Middle frontal gyrus (tissue), 1 donor: Measurements from ENCODE around the gene SUPT4H1.
"Not testable (repeated sequence)": the region's sequence is repeated elsewhere in the genome, so short reads cannot be mapped to it uniquely, and the experiment has no call there.

Experiments used
- DNase-seq: peaks from one replicate; pipeline ENCODE4 v3.0.0-alpha.2; 2015; ENCODE audit warnings: low spot score; ENCODE audit errors: extremely low spot score

Gene SUPT4H1

GRCh38 chr17:58341136-58341860, 10.7 kb downstream of the SUPT4H1 start:
- DNase-seq, result not testable (repeated sequence)

GRCh38 chr17:58340405-58340876, 11.6 kb downstream of the SUPT4H1 start:
- DNase-seq, result no peak

GRCh38 chr17:58339755-58340404, 12.1 kb downstream of the SUPT4H1 start:
- no peak for DNase-seq

GRCh38 chr17:58338841-58339754, 12.9 kb downstream of the SUPT4H1 start:
- no peak for DNase-seq

GRCh38 chr17:58338454-58338840, 13.6 kb downstream of the SUPT4H1 start:
- DNase-seq, result no peak

- DNase-seq, result no peak
Observed at GRCh38 chr17:58337600-58338453, 14.2 kb downstream of the SUPT4H1 start.

- DNase-seq, result no peak
Observed at GRCh38 chr17:58337210-58337599, 14.8 kb downstream of the SUPT4H1 start.

GRCh38 chr17:58336456-58337209, 15.4 kb downstream of the SUPT4H1 start:
- no peak for DNase-seq

- DNase-seq, result no peak
Observed at GRCh38 chr17:58335779-58336455, 16.1 kb downstream of the SUPT4H1 start.

GRCh38 chr17:58335061-58335731, 16.8 kb downstream of the SUPT4H1 start:
- no peak for DNase-seq

GRCh38 chr17:58334661-58335060, 17.3 kb downstream of the SUPT4H1 start:
- DNase-seq, result no peak

- DNase-seq, result no peak
Observed at GRCh38 chr17:58334256-58334655, 17.7 kb downstream of the SUPT4H1 start.

GRCh38 chr17:58333736-58334207, 18.2 kb downstream of the SUPT4H1 start:
- no peak for DNase-seq

- no peak for DNase-seq
Observed at GRCh38 chr17:58332778-58333735, 18.9 kb downstream of the SUPT4H1 start.

GRCh38 chr17:58331815-58332777, 19.9 kb downstream of the SUPT4H1 start:
- no peak for DNase-seq

- no peak for DNase-seq
Observed at GRCh38 chr17:58330997-58331814, 20.8 kb downstream of the SUPT4H1 start.
